Pancreas (tissue), 10 donors: ENCODE results near the gene MACROD2. TPM values are rescaled to one million over a fixed set of nuclear protein-coding genes. Genes with fewer than 3 reads are reported as not detected.

ENCODE experiments used
- ATAC-seq, 4 donors: fragments of 200-7000 bp; cut with Tn5 transposase; one replicate each; pipeline versions ENCODE4 v1.8.0 to v1.9.1; 2020; ENCODE audit warnings: mild to moderate bottlenecking in 4 of 4, moderate library complexity in 4 of 4
- DNase-seq, 6 donors: peaks; one replicate each; pipeline ENCODE4 v3.0.0-alpha.2; 2020
- FAIRE-seq: peaks from 2 replicates; lab custom pipeline; 2012; peaks lifted over from hg19 to GRCh38; lab: Jason Lieb, UNC
- H3K27ac ChIP-seq, 4 donors: fragments of 200-600 bp; sonication (generic); 1 replicate in 3 of 4; 2 replicates in 1 of 4; pipeline versions ENCODE4 v1.5.0 to v1.8.0; 2020
- H3K27me3 ChIP-seq, 4 donors: fragments of 200-600 bp; one replicate each; pipeline ENCODE4 v1.8.0; 2021
- H3K36me3 ChIP-seq, 3 donors: fragments of 200-600 bp; sonication (generic) in 1 of 3; one replicate each; pipeline versions ENCODE4 v1.5.0 to v1.8.0; 2020 to 2021
- H3K4me1 ChIP-seq, 3 donors: fragments of 200-600 bp; one replicate each; pipeline ENCODE4 v1.8.0; 2021
- H3K4me3 ChIP-seq, 4 donors: fragments of 200-600 bp; sonication (generic) in 2 of 4; one replicate each; pipeline versions ENCODE4 v1.5.0 to v1.8.0; 2020 to 2021
- H3K9me3 ChIP-seq, 4 donors: fragments of 200-600 bp; one replicate each; pipeline ENCODE4 v1.8.0; 2021
- WGBS, 2 donors: extraction: QIAGEN DNeasy Blood & Tissue Kit; methylation state at CpG; one replicate each; pipeline ENCODE4 v1.1.7; 2013; 5-methylcytosine and 5-hydroxymethylcytosine counted together
- intact Hi-C, 3 donors: fragments of 100-400 bp; cut with DNase I; formaldehyde crosslinking; loops; one replicate each; pipeline versions ENCODE4 v1.11.1 to v1.14.2; 2022
- polyA plus RNA-seq, 2 donors: library from polyadenylated mRNA; stranded (reverse); fragments of 200-250 nt; gene quantifications; one replicate each; pipeline ENCODE4 v1.2.3, GENCODE V29; 2013
- total RNA-seq, 6 donors: library from RNA; stranded (reverse); fragmentation: NEBNext Ultra II Directional in 4 of 6; extraction: Animal tissue kit (Norgen Biotek cat#: 25700) in 4 of 6; gene quantifications; one replicate each; pipeline versions ENCODE4 v1.2.1 to v1.2.4, GENCODE V29; 2021 to 2023
- TF ChIP-seq, protein P1 (sequence below), 4 donors: fragments of 200-600 bp; sonication (generic) in 3 of 4; IDR thresholded peaks; one replicate each; pipeline versions ENCODE4 v1.5.0 to v1.8.0; 2021; ENCODE audit warnings: antibody characterized with exemption in 4 of 4
- donor health status: healthy with polysubstance abuse.
- donor health status: DM: no; HTN: no; CAD: no; lungs with moderate emphysema.
- donor health status: DM: no; HTN: no; CAD: no.
- donor health status: control.
- donor health status: control.
- donor health status: Bipolar disorder and iron deficiency.
- donor health status: DM: yes; HTN: yes; CAD: no.
- donor health status: DM: no; HTN: no; CAD: no.
- donor health status: DM: no; HTN: no; CAD: no.
- donor health status: DM: yes; HTN: yes; CAD: no.

The MACROD2 gene
- total and polyA plus RNA-seq, 8 donors: 1.7 to 4.9 (median 2.7) TPM

GRCh38 chr20:15895126-15895525 lies 1899.8 kb downstream of the MACROD2 start:
- WGBS, 2 donors: 92 to 95% methylated on average over 5 of the region's 5 CpGs
- FAIRE-seq (no peak), ATAC-seq (no peak), DNase-seq (no peak)
- H3K4me1 ChIP-seq: no peaks in the 10 kb centered on the region
- no peaks in the 10 kb centered on the region for H3K27me3 ChIP-seq
- intact Hi-C loops: no loop called here
- H3K36me3 ChIP-seq: no peaks in the 10 kb centered on the region
- no peak overlapping the region for H3K27ac ChIP-seq
- no peaks in the 10 kb centered on the region for H3K9me3 ChIP-seq
- H3K4me3 ChIP-seq: no peak overlapping the region
- TF ChIP-seq, protein P1, sequence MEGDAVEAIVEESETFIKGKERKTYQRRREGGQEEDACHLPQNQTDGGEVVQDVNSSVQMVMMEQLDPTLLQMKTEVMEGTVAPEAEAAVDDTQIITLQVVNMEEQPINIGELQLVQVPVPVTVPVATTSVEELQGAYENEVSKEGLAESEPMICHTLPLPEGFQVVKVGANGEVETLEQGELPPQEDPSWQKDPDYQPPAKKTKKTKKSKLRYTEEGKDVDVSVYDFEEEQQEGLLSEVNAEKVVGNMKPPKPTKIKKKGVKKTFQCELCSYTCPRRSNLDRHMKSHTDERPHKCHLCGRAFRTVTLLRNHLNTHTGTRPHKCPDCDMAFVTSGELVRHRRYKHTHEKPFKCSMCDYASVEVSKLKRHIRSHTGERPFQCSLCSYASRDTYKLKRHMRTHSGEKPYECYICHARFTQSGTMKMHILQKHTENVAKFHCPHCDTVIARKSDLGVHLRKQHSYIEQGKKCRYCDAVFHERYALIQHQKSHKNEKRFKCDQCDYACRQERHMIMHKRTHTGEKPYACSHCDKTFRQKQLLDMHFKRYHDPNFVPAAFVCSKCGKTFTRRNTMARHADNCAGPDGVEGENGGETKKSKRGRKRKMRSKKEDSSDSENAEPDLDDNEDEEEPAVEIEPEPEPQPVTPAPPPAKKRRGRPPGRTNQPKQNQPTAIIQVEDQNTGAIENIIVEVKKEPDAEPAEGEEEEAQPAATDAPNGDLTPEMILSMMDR (IDR thresholded peaks at IDR 0.05): no peak

- H3K9me3 ChIP-seq: no peaks in the 10 kb centered on the region
- H3K4me1 ChIP-seq: no peaks in the 10 kb centered on the region
- no peaks in the 10 kb centered on the region for H3K36me3 ChIP-seq
- intact Hi-C loops: no loop called here
- FAIRE-seq (no peak), DNase-seq (no peak), ATAC-seq (no peak)
- TF ChIP-seq, protein P1 (IDR thresholded peaks at IDR 0.05): no peak
- no peak overlapping the region for H3K4me3 ChIP-seq
- 60 to 69% methylated on average over 6 of the region's 6 CpGs for WGBS, 2 donors
- no peak overlapping the region for H3K27ac ChIP-seq
- H3K27me3 ChIP-seq: no peaks in the 10 kb centered on the region
Observed at GRCh38 chr20:15895560-15896084, 1900.3 kb downstream of the MACROD2 start.

GRCh38 chr20:15899967-15900366 lies 1904.7 kb downstream of the MACROD2 start:
- Histone ChIP-seq H3K4me1 (no peaks in the 10 kb centered on the region), H3K9me3 (no peaks in the 10 kb centered on the region), H3K36me3 (no peaks in the 10 kb centered on the region), H3K4me3 (no peak overlapping the region), H3K27ac (no peak overlapping the region), H3K27me3 (no peaks in the 10 kb centered on the region)
- FAIRE-seq (no peak), ATAC-seq (no peak), DNase-seq (no peak)
- TF ChIP-seq, protein P1 (IDR thresholded peaks at IDR 0.05): no peak
- intact Hi-C loops: no loop called here
- WGBS, 2 donors: 73 to 83% methylated on average over 4 of the region's 4 CpGs

- Histone ChIP-seq H3K4me1 (no peaks in the 10 kb centered on the region), H3K9me3 (no peaks in the 10 kb centered on the region), H3K27me3 (no peaks in the 10 kb centered on the region), H3K27ac (no peak overlapping the region), H3K36me3 (no peaks in the 10 kb centered on the region), H3K4me3 (no peak overlapping the region)
- 67 to 79% methylated on average over 1 of the region's 1 CpG for WGBS, 2 donors
- DNase-seq (no peak), ATAC-seq (no peak), FAIRE-seq (no peak)
- intact Hi-C loops: no loop called here
- TF ChIP-seq, protein P1 (IDR thresholded peaks at IDR 0.05): no peak
Observed at GRCh38 chr20:15900443-15900842, 1905.1 kb downstream of the MACROD2 start.

DNA sequence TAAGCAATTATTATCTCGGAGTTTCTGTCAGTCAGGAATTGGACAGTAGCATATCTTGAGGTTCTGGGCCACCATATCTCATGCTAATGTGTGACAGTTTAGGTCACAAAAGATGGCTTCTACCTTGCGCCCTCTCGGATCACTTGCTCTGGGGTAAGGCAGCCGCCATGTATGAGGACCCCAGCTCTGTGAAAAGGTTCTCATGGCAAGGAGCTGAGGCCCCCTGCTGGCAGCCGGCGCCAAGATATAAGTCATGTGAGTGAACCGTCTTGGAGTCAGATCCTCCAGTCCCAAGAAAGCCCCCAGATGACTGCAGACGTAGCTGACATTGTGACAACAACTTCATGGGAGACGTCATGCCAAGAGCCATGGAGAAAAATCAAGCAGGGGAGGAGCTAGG lies 1907.2 kb downstream of the MACROD2 start:
- WGBS, 2 donors: 68 to 79% methylated on average over 9 of the region's 9 CpGs
- no peak overlapping the region for H3K4me3 ChIP-seq
- FAIRE-seq (no peak), DNase-seq (no peak), ATAC-seq (no peak)
- TF ChIP-seq, protein P1 (IDR thresholded peaks at IDR 0.05): no peak
- no peaks in the 10 kb centered on the region for H3K36me3 ChIP-seq
- no peaks in the 10 kb centered on the region for H3K9me3 ChIP-seq
- H3K4me1 ChIP-seq: no peaks in the 10 kb centered on the region
- H3K27ac ChIP-seq: no peak overlapping the region
- H3K27me3 ChIP-seq: no peaks in the 10 kb centered on the region
- intact Hi-C loops: no loop called here
